ENCODE data around the gene ARID1B. TPM values are rescaled to one million over a fixed set of nuclear protein-coding genes. Genes with fewer than 3 reads are reported as not detected.

ARID1B gene
- total and polyA plus RNA-seq, 9 of the 15 experiments (the other 6 are each of a cell fraction or from before 2014, with no cell fraction given) = 12.5 to 50.5 (median 25.8) TPM

- no peak for TF ChIP-seq NR2C1 (IDR thresholded peaks at IDR 0.05)
- TF ChIP-seq NR2C1 (tag; IDR thresholded peaks at IDR 0.05) = peak; percentile 24; the same call in 1 of the 2 replicates
- TF ChIP-seq, protein P1, sequence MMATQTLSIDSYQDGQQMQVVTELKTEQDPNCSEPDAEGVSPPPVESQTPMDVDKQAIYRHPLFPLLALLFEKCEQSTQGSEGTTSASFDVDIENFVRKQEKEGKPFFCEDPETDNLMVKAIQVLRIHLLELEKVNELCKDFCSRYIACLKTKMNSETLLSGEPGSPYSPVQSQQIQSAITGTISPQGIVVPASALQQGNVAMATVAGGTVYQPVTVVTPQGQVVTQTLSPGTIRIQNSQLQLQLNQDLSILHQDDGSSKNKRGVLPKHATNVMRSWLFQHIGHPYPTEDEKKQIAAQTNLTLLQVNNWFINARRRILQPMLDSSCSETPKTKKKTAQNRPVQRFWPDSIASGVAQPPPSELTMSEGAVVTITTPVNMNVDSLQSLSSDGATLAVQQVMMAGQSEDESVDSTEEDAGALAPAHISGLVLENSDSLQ (IDR thresholded peaks at IDR 0.05) = no peak
- no peak for TF ChIP-seq MEIS2 (IDR thresholded peaks at IDR 0.05; ENCODE audit: partially characterized antibody)
- no peak for TF ChIP-seq MLLT1 (IDR thresholded peaks at IDR 0.05)
- no peak for TF ChIP-seq TFAM (CRISPR knock-in tag; conservative IDR thresholded peaks at IDR 0.05)
- no peak for TF ChIP-seq ZNF668 (CRISPR knock-in tag; IDR thresholded peaks at IDR 0.05)
- no peak for TF ChIP-seq NR0B1 (IDR thresholded peaks at IDR 0.05; ENCODE audit: partially characterized antibody)
- peak; percentile 83 for TF ChIP-seq FOSL1 (tag; conservative IDR thresholded peaks at IDR 0.05)
- TF ChIP-seq POLR2A (conservative IDR thresholded peaks at IDR 0.05) = no peak
- 0 out of 2 replicates have a peak, but pooled peaks have one; percentile 29 for TF ChIP-seq CREM (IDR thresholded peaks at IDR 0.05; ENCODE audit: low read depth)
- TF ChIP-seq ZNF785 (CRISPR knock-in tag; IDR thresholded peaks at IDR 0.05) = no peak
- TF ChIP-seq PPARD (CRISPR knock-in tag; IDR thresholded peaks at IDR 0.05) = no peak
- TF ChIP-seq CEBPB (tag; IDR thresholded peaks at IDR 0.05) = no peak
- no peak for TF ChIP-seq NELFE (IDR thresholded peaks at IDR 0.05; ENCODE audit: insufficient read depth, insufficient read length)
- no peak for TF ChIP-seq XRCC4 (IDR thresholded peaks at IDR 0.05; ENCODE audit: extremely low read depth, insufficient read depth, insufficient read length)
- no peak for TF ChIP-seq CEBPG (CRISPR knock-in tag; IDR thresholded peaks at IDR 0.05)
- TF ChIP-seq CEBPG (tag; conservative IDR thresholded peaks at IDR 0.05 in 1 of 2, IDR thresholded peaks at IDR 0.05 in 1 of 2) = no peak
- TF ChIP-seq, protein P2, sequence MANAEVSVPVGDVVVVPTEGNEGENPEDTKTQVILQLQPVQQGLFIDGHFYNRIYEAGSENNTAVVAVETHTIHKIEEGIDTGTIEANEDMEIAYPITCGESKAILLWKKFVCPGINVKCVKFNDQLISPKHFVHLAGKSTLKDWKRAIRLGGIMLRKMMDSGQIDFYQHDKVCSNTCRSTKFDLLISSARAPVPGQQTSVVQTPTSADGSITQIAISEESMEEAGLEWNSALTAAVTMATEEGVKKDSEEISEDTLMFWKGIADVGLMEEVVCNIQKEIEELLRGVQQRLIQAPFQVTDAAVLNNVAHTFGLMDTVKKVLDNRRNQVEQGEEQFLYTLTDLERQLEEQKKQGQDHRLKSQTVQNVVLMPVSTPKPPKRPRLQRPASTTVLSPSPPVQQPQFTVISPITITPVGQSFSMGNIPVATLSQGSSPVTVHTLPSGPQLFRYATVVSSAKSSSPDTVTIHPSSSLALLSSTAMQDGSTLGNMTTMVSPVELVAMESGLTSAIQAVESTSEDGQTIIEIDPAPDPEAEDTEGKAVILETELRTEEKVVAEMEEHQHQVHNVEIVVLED (CRISPR knock-in tag; IDR thresholded peaks at IDR 0.05) = no peak
- peak in 1 of 2 experiments; percentile 66; a peak in 2 of 4 replicates for TF ChIP-seq FOXA3 (CRISPR knock-in tag; conservative IDR thresholded peaks at IDR 0.05 in 1 of 2, IDR thresholded peaks at IDR 0.05 in 1 of 2)
- TF ChIP-seq, protein P3, sequence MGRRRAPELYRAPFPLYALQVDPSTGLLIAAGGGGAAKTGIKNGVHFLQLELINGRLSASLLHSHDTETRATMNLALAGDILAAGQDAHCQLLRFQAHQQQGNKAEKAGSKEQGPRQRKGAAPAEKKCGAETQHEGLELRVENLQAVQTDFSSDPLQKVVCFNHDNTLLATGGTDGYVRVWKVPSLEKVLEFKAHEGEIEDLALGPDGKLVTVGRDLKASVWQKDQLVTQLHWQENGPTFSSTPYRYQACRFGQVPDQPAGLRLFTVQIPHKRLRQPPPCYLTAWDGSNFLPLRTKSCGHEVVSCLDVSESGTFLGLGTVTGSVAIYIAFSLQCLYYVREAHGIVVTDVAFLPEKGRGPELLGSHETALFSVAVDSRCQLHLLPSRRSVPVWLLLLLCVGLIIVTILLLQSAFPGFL (CRISPR knock-in tag; IDR thresholded peaks at IDR 0.05) = no peak
Observed at GRCh38 chr6:157075549-157076450, 298.6 kb downstream of the ARID1B start (continued).
